ENCODE results near the gene CXCL17. TPM values are rescaled to one million over a fixed set of nuclear protein-coding genes. Genes with fewer than 3 reads are reported as not detected.
"Not testable (repeated sequence)": the region's sequence is repeated elsewhere in the genome, so short reads cannot be mapped to it uniquely, and the experiment has no call there.

CXCL17 gene, protein sequence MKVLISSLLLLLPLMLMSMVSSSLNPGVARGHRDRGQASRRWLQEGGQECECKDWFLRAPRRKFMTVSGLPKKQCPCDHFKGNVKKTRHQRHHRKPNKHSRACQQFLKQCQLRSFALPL
- total RNA-seq = under 1 TPM in 1 of 4 donors, not detected in 3; 0.69 TPM

DNA sequence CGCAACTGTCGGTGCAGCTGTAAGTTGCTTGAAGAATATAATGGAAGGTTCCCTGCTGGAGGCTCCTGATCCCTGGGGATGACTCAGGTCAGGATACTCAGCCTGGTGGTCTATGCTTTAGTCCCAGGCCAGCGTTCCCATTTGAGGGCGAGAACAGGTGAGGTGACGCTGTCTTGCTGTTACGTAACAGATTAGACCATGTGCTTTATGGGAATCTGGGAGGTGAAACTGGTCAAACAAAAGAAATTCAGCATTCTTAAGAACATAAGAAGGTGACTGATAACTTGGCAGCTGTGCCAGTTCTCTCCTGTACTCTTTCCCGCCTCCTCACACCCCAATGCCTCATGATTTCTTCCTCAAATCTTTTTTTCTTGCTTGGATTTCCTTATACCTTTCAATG is at the start of gene CXCL17:
CXCL17 (minus strand) TSS at position 114 of the 400 bp plus-strand sequence. CDS start 114 bp downstream, outside the sequence.
- no peak for DNase-seq (ENCODE audit: low spot score in 2 of 2)
- TF ChIP-seq POLR2A (IDR thresholded peaks at IDR 0.05) = no peak
- TF ChIP-seq, protein P1, sequence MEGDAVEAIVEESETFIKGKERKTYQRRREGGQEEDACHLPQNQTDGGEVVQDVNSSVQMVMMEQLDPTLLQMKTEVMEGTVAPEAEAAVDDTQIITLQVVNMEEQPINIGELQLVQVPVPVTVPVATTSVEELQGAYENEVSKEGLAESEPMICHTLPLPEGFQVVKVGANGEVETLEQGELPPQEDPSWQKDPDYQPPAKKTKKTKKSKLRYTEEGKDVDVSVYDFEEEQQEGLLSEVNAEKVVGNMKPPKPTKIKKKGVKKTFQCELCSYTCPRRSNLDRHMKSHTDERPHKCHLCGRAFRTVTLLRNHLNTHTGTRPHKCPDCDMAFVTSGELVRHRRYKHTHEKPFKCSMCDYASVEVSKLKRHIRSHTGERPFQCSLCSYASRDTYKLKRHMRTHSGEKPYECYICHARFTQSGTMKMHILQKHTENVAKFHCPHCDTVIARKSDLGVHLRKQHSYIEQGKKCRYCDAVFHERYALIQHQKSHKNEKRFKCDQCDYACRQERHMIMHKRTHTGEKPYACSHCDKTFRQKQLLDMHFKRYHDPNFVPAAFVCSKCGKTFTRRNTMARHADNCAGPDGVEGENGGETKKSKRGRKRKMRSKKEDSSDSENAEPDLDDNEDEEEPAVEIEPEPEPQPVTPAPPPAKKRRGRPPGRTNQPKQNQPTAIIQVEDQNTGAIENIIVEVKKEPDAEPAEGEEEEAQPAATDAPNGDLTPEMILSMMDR (IDR thresholded peaks at IDR 0.05) = no peak
- 88 to 93% methylated on average over 7 of the region's 7 CpGs for WGBS, 2 donors
- H3K4me3 ChIP-seq (ENCODE audit: low read depth, poor library complexity, severe bottlenecking) = no peak within 1 kb of the TSS
- intact Hi-C loops (cut with DNase I; ENCODE audit: low total_unique reads) = no loop called here

DNA sequence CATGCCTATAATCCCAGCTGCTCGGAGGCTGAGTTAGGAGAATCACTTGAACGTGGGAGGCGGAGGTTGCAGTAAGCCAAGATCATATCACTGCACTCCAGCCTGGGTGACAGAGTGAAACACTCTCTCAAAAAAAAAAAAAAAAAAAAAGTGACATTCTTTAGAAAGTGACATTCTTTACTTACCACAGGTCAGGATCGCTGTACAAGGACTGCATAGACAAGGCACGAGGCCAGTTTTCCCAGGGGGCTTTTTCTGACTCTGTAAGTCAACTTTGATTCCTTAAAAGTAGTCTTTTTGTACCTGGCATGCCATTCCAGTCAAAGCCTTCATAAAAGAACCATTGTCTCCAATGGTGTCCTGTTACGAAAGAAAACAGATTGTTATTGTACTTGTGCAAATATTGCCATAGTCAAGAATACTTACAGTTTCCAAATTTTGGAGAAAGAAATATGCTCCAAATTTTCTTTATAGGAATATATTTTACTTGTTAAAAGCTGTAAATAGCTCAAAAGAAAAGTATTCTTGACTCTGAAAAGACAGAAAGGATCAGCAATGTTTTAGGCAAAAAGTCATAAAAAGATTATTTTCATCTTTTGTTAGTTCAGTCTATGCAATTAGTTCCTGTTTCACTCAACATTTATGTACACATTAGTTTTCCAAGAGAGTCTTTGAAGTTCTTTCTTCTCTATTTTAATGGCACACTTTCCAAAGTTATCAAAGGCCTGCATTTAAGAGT is 46.2 kb upstream of the CXCL17 start:
- TF ChIP-seq, protein P1 (IDR thresholded peaks at IDR 0.05) = no peak
- TF ChIP-seq POLR2A (IDR thresholded peaks at IDR 0.05) = no peak
- no peak for DNase-seq (ENCODE audit: low spot score in 2 of 2)
- H3K4me3 ChIP-seq (ENCODE audit: low read depth, poor library complexity, severe bottlenecking) = no peak overlapping the region
- 72 to 83% methylated on average over 6 of the region's 6 CpGs for WGBS, 2 donors
- intact Hi-C loops (cut with DNase I; ENCODE audit: low total_unique reads) = no loop called here

DNA sequence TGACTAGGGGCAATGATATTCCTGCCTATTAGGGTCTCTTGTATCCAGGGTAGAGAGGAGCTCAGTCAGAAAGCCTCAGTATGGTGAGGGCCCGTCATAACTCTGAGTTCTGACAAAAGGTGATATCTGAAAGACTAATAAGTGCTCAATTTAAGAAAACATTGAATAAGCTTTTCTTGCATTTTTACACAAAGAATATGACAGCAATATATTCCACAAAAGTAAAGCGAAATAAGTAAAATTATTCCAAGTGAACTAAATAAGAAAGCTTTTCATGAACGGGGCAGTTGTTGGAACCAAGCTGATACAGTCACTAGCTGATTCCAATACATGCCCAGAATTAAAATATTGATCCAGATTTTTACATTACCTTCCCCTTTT is 45.0 kb upstream of the CXCL17 start:
- TF ChIP-seq, protein P1 (IDR thresholded peaks at IDR 0.05) = no peak
- TF ChIP-seq POLR2A (IDR thresholded peaks at IDR 0.05) = no peak

DNA sequence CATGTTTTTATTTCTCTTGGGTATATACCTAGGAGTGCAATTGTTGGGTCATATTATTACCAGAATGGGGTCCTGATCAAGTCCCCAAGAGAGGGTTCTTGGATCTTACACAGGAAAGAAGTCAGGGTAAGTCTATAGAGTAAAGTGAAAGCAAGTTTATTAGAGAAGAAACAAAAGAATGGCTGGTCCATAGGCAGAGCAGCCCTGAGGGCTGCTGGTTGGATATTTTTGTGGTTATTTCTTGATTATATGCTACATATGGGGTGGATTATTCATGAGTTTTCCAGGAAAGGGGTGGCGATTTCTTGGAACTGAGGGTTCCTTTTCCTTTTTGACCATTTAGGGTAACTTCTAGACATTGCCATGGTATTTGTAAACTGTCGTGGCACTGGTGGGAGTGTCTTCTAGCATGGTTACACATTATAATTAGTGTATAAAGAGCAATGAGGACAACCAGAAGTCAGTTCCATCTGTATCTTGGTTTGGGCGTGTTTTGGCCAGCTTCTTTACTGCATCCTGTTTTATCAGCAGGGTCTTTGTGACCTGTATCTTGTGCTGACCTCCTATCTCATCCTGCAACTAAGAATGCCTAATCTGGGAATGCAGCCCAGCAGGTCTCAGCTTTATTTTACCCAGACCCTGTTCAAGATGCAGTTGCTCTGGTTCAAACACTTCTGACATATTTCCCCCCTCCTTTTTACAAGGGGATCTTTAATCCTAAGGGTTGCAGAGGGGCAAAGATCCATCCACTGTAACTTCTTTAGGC is 44.5 kb upstream of the CXCL17 start:
- DNase-seq (ENCODE audit: low spot score in 2 of 2) = no peak
- TF ChIP-seq POLR2A (IDR thresholded peaks at IDR 0.05) = no peak
- TF ChIP-seq, protein P1 (IDR thresholded peaks at IDR 0.05) = no peak
- 63 to 80% methylated on average over 3 of the region's 3 CpGs for WGBS, 2 donors
- H3K4me3 ChIP-seq (ENCODE audit: low read depth, poor library complexity, severe bottlenecking) = no peak overlapping the region
- intact Hi-C loops (cut with DNase I; ENCODE audit: low total_unique reads) = no loop called here

More for the DNA sequence above, 45.0 kb upstream of the CXCL17 start:
- intact Hi-C loops (cut with DNase I; ENCODE audit: low total_unique reads) = no loop called here
- H3K4me3 ChIP-seq (ENCODE audit: low read depth, poor library complexity, severe bottlenecking) = no peak overlapping the region
- DNase-seq (ENCODE audit: low spot score in 2 of 2) = no peak
- WGBS, 2 donors = 94 to 96% methylated on average over 3 of the region's 3 CpGs

DNA sequence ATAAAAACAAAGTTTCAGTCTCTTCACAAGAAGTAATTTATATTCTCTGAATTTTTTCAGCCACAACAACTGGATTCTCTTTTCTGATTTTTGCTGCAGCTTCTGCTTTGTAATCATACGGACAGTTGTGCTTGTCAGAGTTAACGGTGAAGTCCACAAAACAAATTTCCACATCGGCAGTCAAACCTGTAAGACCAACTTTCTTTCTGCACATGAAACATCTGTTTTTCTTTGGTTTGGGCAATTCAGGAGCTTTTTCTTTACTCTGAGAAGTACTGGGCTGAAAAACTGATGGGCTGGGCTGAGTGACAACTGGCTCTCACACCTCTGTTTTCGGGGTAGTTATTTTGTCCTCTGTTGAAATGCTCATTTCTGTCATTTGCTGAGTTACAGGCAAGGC is 42.3 kb upstream of the CXCL17 start:
- intact Hi-C loops (cut with DNase I; ENCODE audit: low total_unique reads); H3K4me3 ChIP-seq (ENCODE audit: low read depth, poor library complexity, severe bottlenecking); DNase-seq (ENCODE audit: low spot score in 2 of 2): not testable (repeated sequence)
- 61 to 62% methylated on average over 4 of the region's 4 CpGs for WGBS, 2 donors
